CD14-positive monocyte (primary cell): ENCODE results near the gene SNAPC3. TPM values are rescaled to one million over a fixed set of nuclear protein-coding genes. Genes with fewer than 3 reads are reported as not detected.
A peak's percentile ranks its signal among the peaks of the same experiment; 100 is the strongest.

Source experiments
- DNase-seq, 3 donors: peaks; one replicate each; pipeline ENCODE4 v3.0.0-alpha.2; 2011 to 2022
- H2AFZ ChIP-seq: 2 replicates; pipeline ENCODE4 v1.6.0; 2012; ENCODE audit warnings: mild to moderate bottlenecking, low read depth, low read length, inconsistent platforms; ENCODE audit not compliant: insufficient read depth, poor library complexity, severe bottlenecking
- H3K27ac ChIP-seq, 2 donors: 1 replicate in 1 of 2; 2 replicates in 1 of 2; pipeline ENCODE4 v1.5.1; 2012 to 2013; ENCODE audit warnings: low read length in 2 of 2, control low read depth in 1 of 2, inconsistent platforms in 1 of 2, low read depth in 1 of 2, mild to moderate bottlenecking in 1 of 2
- H3K27me3 ChIP-seq, 2 donors: one replicate each; pipeline versions ENCODE4 v1.6.0 to v1.6.1; 2011 to 2013; ENCODE audit warnings: low read length in 2 of 2; ENCODE audit not compliant: control insufficient read depth in 2 of 2, insufficient read depth in 2 of 2
- H3K36me3 ChIP-seq, 2 donors: replicated peaks in 1 of 2; 1 replicate in 1 of 2; 2 replicates in 1 of 2; pipeline versions ENCODE4 v1.5.1 to v1.6.1; 2012 to 2013; ENCODE audit warnings: low read length in 2 of 2, control low read depth in 1 of 2, inconsistent platforms in 1 of 2, mild to moderate bottlenecking in 1 of 2; ENCODE audit not compliant: insufficient read depth in 2 of 2, control insufficient read depth in 1 of 2
- H3K4me1 ChIP-seq, 2 donors: 1 replicate in 1 of 2; 2 replicates in 1 of 2; pipeline versions ENCODE4 v1.5.1 to v1.6.1; 2012 to 2013; ENCODE audit warnings: low read length in 2 of 2, control low read depth in 1 of 2, inconsistent platforms in 1 of 2, mild to moderate bottlenecking in 1 of 2, moderate library complexity in 1 of 2; ENCODE audit not compliant: insufficient read depth in 2 of 2, control insufficient read depth in 1 of 2
- H3K4me2 ChIP-seq: replicated peaks from 2 replicates; pipeline ENCODE3; 2012; ENCODE audit warnings: low read length, moderate library complexity, mild to moderate bottlenecking; ENCODE audit not compliant: poor library complexity, severe bottlenecking; ENCODE audit errors: extremely low read depth
- H3K4me3 ChIP-seq, 3 experiments: fragments of 200-600 bp in 1 of 3; sonication (generic) in 1 of 3; replicated peaks in 1 of 3; 1 replicate in 2 of 3; 2 replicates in 1 of 3; pipeline ENCODE4 v1.5.1; 2011 to 2013; ENCODE audit warnings: low read length in 3 of 3, mild to moderate bottlenecking in 3 of 3, control low read depth in 2 of 3, low read depth in 2 of 3, inconsistent platforms in 1 of 3, moderate library complexity in 1 of 3
- H3K79me2 ChIP-seq: 2 replicates; pipeline ENCODE4 v1.6.0; 2012; ENCODE audit warnings: mild to moderate bottlenecking, control low read depth, inconsistent platforms, low read length, moderate library complexity; ENCODE audit not compliant: insufficient read depth
- H3K9ac ChIP-seq: 2 replicates; pipeline ENCODE4 v1.6.0; 2017; ENCODE audit warnings: low read length, mild to moderate bottlenecking; ENCODE audit not compliant: insufficient read depth, poor library complexity, severe bottlenecking
- H3K9me3 ChIP-seq, 2 donors: replicated peaks in 1 of 2; 1 replicate in 1 of 2; 2 replicates in 1 of 2; pipeline versions ENCODE4 v1.5.1 to v1.6.1; 2012 to 2013; ENCODE audit warnings: low read length in 2 of 2, control low read depth in 1 of 2; ENCODE audit not compliant: control insufficient read depth in 1 of 2, insufficient read depth in 1 of 2
- H4K20me1 ChIP-seq: 2 replicates; pipeline ENCODE4 v1.6.0; 2012; ENCODE audit warnings: mild to moderate bottlenecking, low read length, control low read depth, moderate library complexity; ENCODE audit not compliant: insufficient read depth
- H3K27ac Mint-ChIP-seq, 7 donors: one replicate each; pipeline ENCODE4 v1.8.0; 2020; ENCODE audit warnings: mild to moderate bottlenecking in 7 of 7, mixed read lengths in 7 of 7, moderate library complexity in 6 of 7, inconsistent platforms in 2 of 7
- H3K27me3 Mint-ChIP-seq, 3 donors: one replicate each; pipeline ENCODE4 v1.8.0; 2021 to 2022; ENCODE audit warnings: low read depth in 3 of 3, mild to moderate bottlenecking in 3 of 3, mixed read lengths in 3 of 3, moderate library complexity in 3 of 3, inconsistent platforms in 1 of 3
- H3K36me3 Mint-ChIP-seq, 2 donors: one replicate each; pipeline ENCODE4 v1.8.0; 2020; ENCODE audit warnings: mixed read lengths in 2 of 2, inconsistent platforms in 1 of 2, mild to moderate bottlenecking in 1 of 2
- H3K4me1 Mint-ChIP-seq: one replicate; pipeline ENCODE4 v1.8.0; 2020; ENCODE audit warnings: mild to moderate bottlenecking, mixed read lengths
- H3K4me3 Mint-ChIP-seq, 2 donors: one replicate each; pipeline ENCODE4 v1.8.0; 2020; ENCODE audit warnings: mild to moderate bottlenecking in 2 of 2, mixed read lengths in 2 of 2, moderate library complexity in 1 of 2
- H3K9me3 Mint-ChIP-seq, 7 donors: one replicate each; pipeline ENCODE4 v1.8.0; 2020 to 2022; ENCODE audit warnings: mixed read lengths in 7 of 7, mild to moderate bottlenecking in 6 of 7, moderate library complexity in 6 of 7, inconsistent platforms in 2 of 7
- CTCF ChIP-seq: fragments of 200-600 bp; IDR thresholded peaks from one replicate; pipeline ENCODE4 v1.8.0; 2022; ENCODE audit warnings: antibody characterized with exemption, mild to moderate bottlenecking
- WGBS: methylation state at CpG from one replicate; pipeline ENCODE4 v1.1.5; 2013; ENCODE audit warnings: missing lambda C conversion rate; ENCODE audit not compliant: insufficient coverage; 5-methylcytosine and 5-hydroxymethylcytosine counted together
- intact Hi-C, 2 donors: fragments of 100-400 bp; cut with micrococcal nuclease; formaldehyde crosslinking; loops; one replicate each; pipeline versions ENCODE4 v1.15.0 to v1.15.1; 2023
- polyA plus RNA-seq, 3 donors: library from polyadenylated mRNA; depleted of rRNA in 1 of 3; unstranded in 2 of 3; stranded (reverse) in 1 of 3; fragments of 300-500 nt in 2 of 3; fragments of >200 nt in 1 of 3; fragmentation: Illumina TruSeq in 2 of 3; gene quantifications; 1 replicate in 2 of 3; 2 replicates in 1 of 3; pipeline ENCODE4 v1.2.3, GENCODE V29; 2012 to 2021

SNAPC3 gene
- polyA plus RNA-seq, 3 donors, result 10.9 to 15.8 (median 14.3) TPM

DNA sequence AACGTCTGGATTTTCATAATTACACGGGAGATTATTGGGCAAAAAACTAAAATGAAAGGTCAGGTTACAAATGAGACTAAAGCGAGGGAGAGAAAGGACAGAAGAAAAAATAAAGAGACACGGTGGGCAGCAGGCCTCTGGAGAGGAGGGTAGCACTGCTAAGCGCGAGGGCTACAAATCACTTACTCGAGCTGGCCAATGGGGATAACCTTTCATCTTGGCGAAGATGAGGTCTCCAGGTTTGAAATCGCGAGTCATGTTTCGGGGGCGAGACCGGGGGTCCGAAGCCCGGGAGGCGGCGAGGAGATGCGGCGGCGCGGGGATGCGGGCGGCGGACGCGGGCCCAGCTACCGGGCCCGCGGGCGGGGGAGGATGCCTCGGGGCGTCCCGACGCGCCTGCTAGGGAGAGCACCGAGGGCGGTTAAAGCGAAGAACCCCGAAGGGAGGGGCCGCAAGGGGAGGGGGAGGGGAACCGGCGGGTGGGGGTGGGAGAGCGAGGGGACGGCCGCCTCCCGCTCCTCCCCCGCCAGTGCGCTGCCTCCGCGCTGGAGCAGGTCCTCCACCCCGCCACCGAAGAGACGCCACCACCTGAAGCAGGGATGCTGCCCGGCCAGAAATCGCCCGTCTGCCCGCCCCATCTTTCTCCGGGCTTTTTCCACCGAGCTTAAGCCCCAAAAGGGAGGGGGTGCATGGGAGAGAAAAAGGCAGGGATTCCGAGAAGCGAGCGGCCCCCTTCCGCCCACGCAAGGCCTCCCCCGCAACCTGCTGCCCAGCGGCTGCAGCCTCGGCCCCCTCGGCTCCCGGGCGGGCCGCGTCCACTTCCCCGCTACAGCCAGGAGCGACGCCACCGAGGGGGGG is 87.5 kb downstream of the SNAPC3 start:
- peak overlapping the region; percentile 94 for H2AFZ ChIP-seq
- Mint-ChIP-seq H3K27ac (peak overlapping the region; percentile 59 to 90 (median 83)), H3K36me3 (peaks cover 21 to 23% of the 10 kb centered on the region in 2 donors), H3K27me3 (no peaks in the 10 kb centered on the region), H3K9me3 (peaks cover 0 to 3% (median 0%) of the 10 kb centered on the region in 7 donors), H3K4me3 (peak overlapping the region; percentile 97 to 98), H3K4me1 (peaks cover 31% of the 10 kb centered on the region)
- intact Hi-C loops, result loop anchor here (5.0 to 10.0 kb wide), 4 partner anchors 42 to 95 kb away; partner anchors contain the start of genes CCDC171 (in 2 of the 2) and SNAPC3 (in 2 of the 2)
- H3K9ac ChIP-seq, result peak overlapping the region; percentile 84
- no peak for TF ChIP-seq CTCF
- DNase-seq, result peak in 1 of 3 donors; percentile 7
- under 1% methylated on average over 51 of the region's 76 CpGs for WGBS
- H3K79me2 ChIP-seq, result peaks cover 38% of the 10 kb centered on the region
- no peaks in the 10 kb centered on the region for H3K27me3 ChIP-seq
- H3K36me3 ChIP-seq, result peaks cover 10 to 28% of the 10 kb centered on the region in 2 donors
- H3K4me3 ChIP-seq, result peak overlapping the region; percentile 86 to 97 (median 92)
- no peaks in the 10 kb centered on the region for H3K9me3 ChIP-seq
- H3K4me1 ChIP-seq, result peaks cover 17 to 27% of the 10 kb centered on the region in 2 donors
- peak overlapping the region in 1 of 2 donors; percentile 98 for H3K27ac ChIP-seq
- H4K20me1 ChIP-seq, result peaks cover 7% of the 10 kb centered on the region
- peak overlapping the region; percentile 79 for H3K4me2 ChIP-seq

DNA sequence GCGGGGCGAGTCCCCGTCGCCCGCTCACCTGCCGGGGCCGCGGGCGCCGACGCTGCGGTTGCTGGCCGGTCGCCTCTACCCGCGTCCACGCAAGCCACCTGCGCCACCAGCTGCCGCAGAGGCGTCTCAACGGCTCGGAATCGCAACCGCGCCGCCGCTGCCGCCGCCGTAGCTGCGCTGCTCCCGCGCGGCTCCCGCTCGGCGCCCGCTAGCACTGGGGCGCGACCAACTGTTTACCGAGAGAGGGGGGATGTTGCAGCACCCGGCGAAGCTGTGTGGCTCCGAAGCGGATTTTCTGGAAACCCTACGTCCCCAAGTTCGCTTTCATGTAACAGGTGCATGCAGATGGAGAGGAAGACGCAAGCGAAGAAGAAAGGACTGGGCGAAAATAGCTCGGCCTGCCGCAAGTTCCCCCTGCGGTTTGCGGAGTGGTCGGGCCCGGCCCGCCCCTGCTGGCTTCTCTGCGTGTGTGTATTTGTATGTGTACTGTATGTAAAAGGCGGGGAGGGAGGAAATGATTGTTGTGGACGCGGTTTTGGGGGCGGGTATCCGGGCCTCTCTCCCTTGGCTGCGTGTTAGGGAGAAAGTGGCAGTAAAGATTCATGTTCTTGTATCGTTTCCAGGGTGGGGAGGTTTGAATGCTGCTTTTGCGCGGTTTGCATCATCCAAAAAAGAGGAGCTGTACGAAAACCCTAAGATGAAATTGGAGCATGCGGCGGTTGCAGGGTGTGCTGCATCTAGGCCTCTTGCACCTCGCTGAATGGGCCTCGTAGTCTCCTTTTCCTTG is 88.3 kb downstream of the SNAPC3 start, which contains the start of gene PSIP1:
PSIP1 (minus strand) TSS at position 182 of the 787 bp plus-strand sequence. CDS start 782 bp downstream, outside the sequence.
- Histone ChIP-seq H3K27me3 (no peaks in the 10 kb centered on the region), H4K20me1 (peaks cover 7% of the 10 kb centered on the region), H3K36me3 (peaks cover 3 to 20% of the 10 kb centered on the region in 2 donors), H3K4me1 (peaks cover 17 to 27% of the 10 kb centered on the region in 2 donors), H3K27ac (peak within 1 kb of the TSS; percentile 80 to 98), H3K79me2 (peaks cover 34% of the 10 kb centered on the region), H2AFZ (peak within 1 kb of the TSS; percentile 94), H3K4me3 (peak within 1 kb of the TSS; percentile 86 to 97 (median 92)), H3K4me2 (peak within 1 kb of the TSS; percentile 79), H3K9ac (peak within 1 kb of the TSS; percentile 84), H3K9me3 (no peaks in the 10 kb centered on the region)
- TF ChIP-seq CTCF, result no peak
- Mint-ChIP-seq H3K27ac (peak within 1 kb of the TSS; percentile 97 to 100 (median 100)), H3K4me3 (peak within 1 kb of the TSS; percentile 97 to 98), H3K36me3 (peaks cover 14 to 22% of the 10 kb centered on the region in 2 donors), H3K4me1 (peaks cover 31% of the 10 kb centered on the region), H3K9me3 (peaks cover 0 to 3% (median 0%) of the 10 kb centered on the region in 7 donors), H3K27me3 (no peaks in the 10 kb centered on the region)
- peak; percentile 71 to 79 (median 78) for DNase-seq
- under 1% methylated on average over 66 of the region's 72 CpGs for WGBS
- intact Hi-C loops, result loop anchor here (5.0 to 10.0 kb wide), 3 partner anchors 41 to 89 kb away; partner anchors contain the start of genes CCDC171 (in 2 of the 2) and SNAPC3 (in 2 of the 2)
